ENCODE results near the gene ENDOV. TPM values are rescaled to one million over a fixed set of nuclear protein-coding genes. Genes with fewer than 3 reads are reported as not detected.

The ENDOV gene
- total RNA-seq, 2 experiments from 2014 or later: 16.8 to 18.1 TPM

GRCh38 chr17:80465327-80465974 lies 50.5 kb downstream of the ENDOV start:
- Mint-ChIP-seq H3K36me3 (ENCODE audit: low read depth) (no peaks in the 10 kb centered on the region), H3K27me3 (peaks cover 33% of the 10 kb centered on the region), H3K4me3 (no peak overlapping the region), H3K4me1 (ENCODE audit: low read depth) (no peaks in the 10 kb centered on the region), H3K9me3 (no peaks in the 10 kb centered on the region), H3K27ac (no peak overlapping the region)
- no peak for ATAC-seq
- ChIA-PET POLR2A (interaction anchor here (2.8 kb wide), 1 partner anchor 11 kb away, joined by 8 read pairs; no protein-coding TSS in a partner anchor), CTCF (interaction anchor here (1.5 kb wide), 1 partner anchor 8 kb away, joined by 4 read pairs; no protein-coding TSS in a partner anchor)
- DNase-seq: no peak
- TF ChIP-seq CTCF (IDR thresholded peaks at IDR 0.05): no peak
- intact Hi-C loops (cut with micrococcal nuclease): no loop called here

DNA sequence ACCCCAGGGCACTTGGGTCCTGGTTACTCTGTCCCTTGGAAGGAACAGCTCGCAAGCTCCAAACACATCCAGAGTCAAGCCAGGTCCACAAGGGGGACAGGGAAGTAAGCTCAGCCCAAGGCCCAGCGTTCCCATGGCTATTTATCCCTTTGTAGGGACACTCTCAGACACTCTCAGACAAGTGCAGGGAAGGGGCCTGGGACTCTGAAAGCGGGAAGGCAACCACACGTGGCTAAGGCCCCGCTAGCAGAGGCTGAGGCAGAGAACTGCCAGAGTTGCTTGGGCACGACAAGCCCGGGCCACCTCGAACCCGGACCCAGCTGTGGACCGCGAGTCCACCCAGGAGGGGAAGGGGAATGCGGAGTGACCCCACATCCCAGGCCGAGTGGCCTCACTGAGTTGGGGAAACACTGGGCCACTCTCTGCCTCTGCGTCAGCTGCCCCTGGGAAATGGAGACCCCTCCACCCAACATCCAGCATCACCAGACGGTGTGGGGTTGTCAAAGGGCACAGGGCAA lies 51.3 kb downstream of the ENDOV start:
- ChIA-PET POLR2A (interaction anchor here (2.8 kb wide), 1 partner anchor 12 kb away, joined by 8 read pairs; no protein-coding TSS in a partner anchor), CTCF (no interaction called here)
- Mint-ChIP-seq H3K9me3 (no peaks in the 10 kb centered on the region), H3K4me3 (no peak overlapping the region), H3K27me3 (peaks cover 31% of the 10 kb centered on the region), H3K4me1 (ENCODE audit: low read depth) (no peaks in the 10 kb centered on the region), H3K27ac (no peak overlapping the region), H3K36me3 (ENCODE audit: low read depth) (no peaks in the 10 kb centered on the region)
- intact Hi-C loops (cut with micrococcal nuclease): no loop called here
- no peak for TF ChIP-seq CTCF (IDR thresholded peaks at IDR 0.05)
- ATAC-seq (no peak), DNase-seq (no peak)

- ATAC-seq: no peak
- POLR2A ChIA-PET: interaction anchor here (1.3 to 1.5 kb wide), 2 partner anchors 14 to 28 kb away, joined by 3 to 4 read pairs; no protein-coding TSS in a partner anchor
- Mint-ChIP-seq H3K4me3 (no peak overlapping the region), H3K27ac (no peak overlapping the region), H3K4me1 (ENCODE audit: low read depth) (peaks cover 6% of the 10 kb centered on the region), H3K36me3 (ENCODE audit: low read depth) (no peaks in the 10 kb centered on the region), H3K9me3 (no peaks in the 10 kb centered on the region), H3K27me3 (peaks cover 41% of the 10 kb centered on the region)
- CTCF ChIA-PET: no interaction called here
- no peak for TF ChIP-seq CTCF (IDR thresholded peaks at IDR 0.05)
- no peak for DNase-seq
- intact Hi-C loops (cut with micrococcal nuclease): no loop called here
Measured at GRCh38 chr17:80468242-80468641, 53.3 kb downstream of the ENDOV start.

DNA sequence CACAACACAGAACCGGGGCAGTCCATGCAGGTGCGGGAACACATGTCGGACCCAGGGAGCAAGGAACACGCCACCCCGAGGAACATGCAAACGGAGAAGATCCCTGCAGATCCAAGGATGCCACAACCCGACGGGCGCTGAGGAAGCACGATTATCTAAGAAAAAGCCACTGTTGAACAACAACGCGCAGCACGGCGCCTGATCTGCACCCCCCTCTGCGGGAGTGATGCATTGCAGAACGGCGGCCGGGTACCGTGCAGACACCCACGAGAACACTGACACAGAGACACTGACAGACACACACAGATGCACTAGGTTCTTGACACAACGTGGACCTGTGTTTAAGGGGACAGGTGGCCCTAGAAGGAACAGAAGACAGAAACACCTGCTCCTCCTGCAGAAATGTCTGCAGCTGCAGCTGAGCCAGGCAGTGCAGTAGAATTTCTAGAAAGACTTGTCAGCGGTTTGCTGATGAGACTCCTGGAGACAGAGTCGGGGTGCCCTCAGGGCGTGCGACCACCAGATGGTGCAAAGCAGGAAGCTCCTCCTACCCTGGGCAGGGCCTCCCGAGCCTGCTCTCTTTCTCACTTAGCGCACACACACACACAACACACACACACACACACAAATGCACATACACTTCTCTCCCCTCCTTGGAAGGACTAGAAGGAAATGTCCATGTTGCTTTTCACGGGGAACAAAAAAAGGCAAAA lies 54.0 kb downstream of the ENDOV start:
- CTCF ChIA-PET: no interaction called here
- POLR2A ChIA-PET: interaction anchor here (1.3 to 1.5 kb wide), 2 partner anchors 14 to 28 kb away, joined by 3 to 4 read pairs; no protein-coding TSS in a partner anchor
- peaks cover 47% of the 10 kb centered on the region for H3K27me3 Mint-ChIP-seq
- no peaks in the 10 kb centered on the region for H3K36me3 Mint-ChIP-seq (ENCODE audit: low read depth)
- DNase-seq: no peak
- no peak for TF ChIP-seq CTCF (IDR thresholded peaks at IDR 0.05)
- intact Hi-C loops (cut with micrococcal nuclease): no loop called here
- H3K4me3 Mint-ChIP-seq: no peak overlapping the region
- H3K27ac Mint-ChIP-seq: no peak overlapping the region
- peaks cover 6% of the 10 kb centered on the region for H3K4me1 Mint-ChIP-seq (ENCODE audit: low read depth)
- no peaks in the 10 kb centered on the region for H3K9me3 Mint-ChIP-seq
- no peak for ATAC-seq

GRCh38 chr17:80469667-80470066 lies 54.7 kb downstream of the ENDOV start:
- no peak for DNase-seq
- no peaks in the 10 kb centered on the region for H3K9me3 Mint-ChIP-seq
- H3K4me3 Mint-ChIP-seq: no peak overlapping the region
- H3K27me3 Mint-ChIP-seq: peaks cover 53% of the 10 kb centered on the region
- ATAC-seq: no peak
- CTCF ChIA-PET: no interaction called here
- no peak for TF ChIP-seq CTCF (IDR thresholded peaks at IDR 0.05)
- POLR2A ChIA-PET: interaction anchor here (1.3 kb wide), 1 partner anchor 15 kb away, joined by 4 read pairs; no protein-coding TSS in a partner anchor
- H3K27ac Mint-ChIP-seq: no peak overlapping the region
- H3K4me1 Mint-ChIP-seq (ENCODE audit: low read depth): peaks cover 7% of the 10 kb centered on the region
- intact Hi-C loops (cut with micrococcal nuclease): no loop called here
- no peaks in the 10 kb centered on the region for H3K36me3 Mint-ChIP-seq (ENCODE audit: low read depth)

All from activated CD8-positive, alpha-beta T cell treated with anti-CD3 and anti-CD28 coated beads for 36 hours (primary cell).